OCI-LY1 (cell line): ENCODE data around the gene PXYLP1.

Experiments used
- CTCF ChIP-seq: fragments of 200-600 bp; sonication (generic), shearing (Covaris generic); IDR thresholded peaks from 2 replicates; pipeline ENCODE4 v1.5.1; 2017; ENCODE audit warnings: mild to moderate bottlenecking, antibody characterized with exemption, low read length, moderate library complexity, mixed read lengths
- EZH2 ChIP-seq: fragments of 200-600 bp; sonication (generic), shearing (Covaris generic); IDR thresholded peaks from 2 replicates; pipeline ENCODE4 v1.8.0; 2017; ENCODE audit warnings: borderline replicate concordance, mixed run types, mild to moderate bottlenecking, antibody characterized with exemption, low read length, moderate library complexity, mixed read lengths

- TF ChIP-seq CTCF (no peak), EZH2 (no peak)
These were observed 37.2 kb downstream of the PXYLP1 start for GRCh38 chr3:141268791-141269190.
